Osteocyte (in vitro differentiated cells): Measurements from ENCODE around the gene FOXN4. TPM values are rescaled to one million over a fixed set of nuclear protein-coding genes. Genes with fewer than 3 reads are reported as not detected.

Experiments used
- DNase-seq: peaks from one replicate; pipeline ENCODE4 v3.0.0; 2021; ENCODE audit warnings: mixed read lengths; ENCODE audit not compliant: unreplicated experiment; ENCODE audit errors: extremely low spot score
- H3K27ac Mint-ChIP-seq: one replicate; pipeline ENCODE4 v1.8.0; 2021; ENCODE audit warnings: mild to moderate bottlenecking, mixed read lengths; ENCODE audit not compliant: unreplicated experiment
- H3K27me3 Mint-ChIP-seq: one replicate; pipeline ENCODE4 v1.8.0; 2021; ENCODE audit warnings: mixed read lengths; ENCODE audit not compliant: unreplicated experiment
- H3K36me3 Mint-ChIP-seq: one replicate; pipeline ENCODE4 v1.8.0; 2021; ENCODE audit warnings: mixed read lengths; ENCODE audit not compliant: unreplicated experiment
- H3K4me1 Mint-ChIP-seq: one replicate; pipeline ENCODE4 v1.8.0; 2021; ENCODE audit warnings: mixed read lengths; ENCODE audit not compliant: unreplicated experiment
- H3K4me3 Mint-ChIP-seq: one replicate; pipeline ENCODE4 v1.8.0; 2021; ENCODE audit warnings: mild to moderate bottlenecking, moderate library complexity, mixed read lengths; ENCODE audit not compliant: unreplicated experiment
- H3K9me3 Mint-ChIP-seq: one replicate; pipeline ENCODE4 v1.8.0; 2021; ENCODE audit warnings: mixed read lengths; ENCODE audit not compliant: unreplicated experiment
- CTCF ChIP-seq: fragments of 200-600 bp; sonication (generic); IDR thresholded peaks from 2 replicates; pipeline ENCODE4 v1.5.0; 2021; ENCODE audit warnings: antibody characterized with exemption, mild to moderate bottlenecking, moderate library complexity
- total RNA-seq: library from RNA; stranded (reverse); gene quantifications from 2 replicates; pipeline ENCODE4 v1.2.1, GENCODE V29; 2021

FOXN4 gene
- total RNA-seq, 1 donor from 2014 or later, result not detected

- no peaks in the 10 kb centered on the region for H3K27me3 Mint-ChIP-seq
- H3K36me3 Mint-ChIP-seq, result no peaks in the 10 kb centered on the region
- no peak for DNase-seq
- H3K4me3 Mint-ChIP-seq, result no peak overlapping the region
- no peaks in the 10 kb centered on the region for H3K9me3 Mint-ChIP-seq
- no peaks in the 10 kb centered on the region for H3K4me1 Mint-ChIP-seq
- TF ChIP-seq CTCF, result no peak
- H3K27ac Mint-ChIP-seq, result no peak overlapping the region
These were observed 76.4 kb downstream of the FOXN4 start for GRCh38 chr12:109232731-109233130.

GRCh38 chr12:109230193-109230592 lies 78.9 kb downstream of the FOXN4 start:
- no peak for TF ChIP-seq CTCF
- Mint-ChIP-seq H3K27ac (no peak overlapping the region), H3K4me1 (no peaks in the 10 kb centered on the region), H3K27me3 (no peaks in the 10 kb centered on the region), H3K9me3 (no peaks in the 10 kb centered on the region), H3K36me3 (no peaks in the 10 kb centered on the region), H3K4me3 (no peak overlapping the region)
- no peak for DNase-seq

GRCh38 chr12:109228664-109229063 lies 80.4 kb downstream of the FOXN4 start:
- no peak for DNase-seq
- TF ChIP-seq CTCF, result no peak
- Mint-ChIP-seq H3K36me3 (no peaks in the 10 kb centered on the region), H3K4me1 (no peaks in the 10 kb centered on the region), H3K9me3 (no peaks in the 10 kb centered on the region), H3K27ac (no peak overlapping the region), H3K27me3 (no peaks in the 10 kb centered on the region), H3K4me3 (no peak overlapping the region)

Other genes starting within 250 kb of the FOXN4 start
- 17.4 and 17.7 TPM in 2 replicates for gene ALKBH2, start 215.8 kb downstream of the FOXN4 start, total RNA-seq
- 16.2 and 18.6 TPM in 2 replicates for gene UNG, start 211.7 kb downstream of the FOXN4 start, total RNA-seq
- gene ACACB, start 192.7 kb downstream of the FOXN4 start, total RNA-seq, result 4.4 and 5.4 TPM in 2 replicates
- not detected in 2 replicates for gene MYO1H, start 38.6 kb upstream of the FOXN4 start, total RNA-seq
- gene KCTD10, start 168.0 kb upstream of the FOXN4 start, total RNA-seq, result 43.1 and 43.5 TPM in 2 replicates
- gene UBE3B, start 168.3 kb upstream of the FOXN4 start, total RNA-seq, result 33.0 and 37.0 TPM in 2 replicates